Right renal cortex interstitium (tissue), 3 donors: ENCODE data around the gene FAM193A. TPM values are rescaled to one million over a fixed set of nuclear protein-coding genes. Genes with fewer than 3 reads are reported as not detected.
"Not testable (repeated sequence)": the region's sequence is repeated elsewhere in the genome, so short reads cannot be mapped to it uniquely, and the experiment has no call there.

Source experiments
- DNase-seq, 3 donors: peaks; one replicate each; pipeline ENCODE4 v3.0.0-alpha.2; 2013; ENCODE audit warnings: low read depth in 3 of 3, low spot score in 2 of 3
- polyA plus RNA-seq, 3 donors: library from polyadenylated mRNA; unstranded; fragments of 120-200 nt; gene quantifications; one replicate each; pipeline ENCODE4 v1.2.1, GENCODE V29; 2013; ENCODE audit not compliant: insufficient read length in 3 of 3

FAM193A gene
- polyA plus RNA-seq, 3 donors: 23.3 to 25.7 (median 23.7) TPM

DNA sequence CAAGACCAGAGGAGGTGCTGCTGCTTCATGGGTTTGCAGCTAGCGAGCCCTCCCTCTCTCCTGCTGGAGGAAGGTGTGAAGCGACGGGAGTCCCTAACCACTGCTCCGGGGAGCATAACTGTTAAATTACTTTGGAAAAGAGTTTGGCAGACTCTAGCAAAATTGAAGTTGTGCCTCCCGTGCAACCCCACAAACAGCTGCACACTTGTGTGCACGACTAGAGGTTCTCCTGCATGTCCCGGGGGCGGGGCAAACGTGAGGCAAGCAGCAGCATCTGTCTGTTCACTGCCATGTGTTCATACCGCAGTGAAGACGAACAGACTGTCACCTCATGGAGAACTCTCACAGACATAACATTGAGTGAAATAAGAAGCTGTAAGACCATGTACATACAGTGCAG lies 185.1 kb downstream of the FAM193A start:
- DNase-seq: no peak

DNA sequence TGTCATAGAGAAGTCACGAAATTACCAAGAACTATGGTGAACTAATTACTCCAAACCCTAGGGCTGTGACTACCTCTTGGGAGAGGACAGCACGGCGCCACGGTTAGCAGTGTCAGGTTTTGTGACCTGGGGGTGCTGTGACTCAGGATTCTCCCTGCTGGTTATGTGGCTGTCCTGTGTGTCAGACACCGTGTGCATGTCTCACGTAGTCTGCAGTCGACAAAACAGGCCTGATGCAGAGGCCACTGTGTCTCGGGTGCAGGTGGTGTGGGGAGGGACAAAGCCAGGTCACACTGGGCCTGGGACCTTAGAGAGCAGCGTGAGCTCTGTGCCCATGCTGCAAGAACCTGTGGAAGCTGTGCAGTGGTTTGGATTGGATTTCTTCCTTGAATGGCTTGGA lies 185.6 kb downstream of the FAM193A start:
- DNase-seq: no peak

DNA sequence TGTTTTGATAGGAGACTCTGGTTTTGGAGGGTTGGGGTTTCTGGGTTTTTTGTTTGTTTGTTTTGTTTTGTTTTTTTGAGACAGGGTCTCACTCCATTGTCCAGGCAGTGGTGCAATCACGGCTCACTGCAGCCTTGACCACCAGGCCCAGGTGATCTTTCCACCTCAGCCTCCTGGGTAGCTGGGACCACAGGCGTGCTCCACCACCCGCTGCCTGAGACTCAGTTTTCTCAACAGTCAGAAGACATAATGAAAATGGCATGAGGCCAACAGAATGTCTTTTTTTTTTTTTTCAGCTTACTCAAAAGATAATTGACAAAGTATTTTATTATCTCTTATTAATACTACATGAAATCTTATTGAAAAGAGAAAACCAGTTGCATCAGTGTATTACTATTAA lies 187.3 kb downstream of the FAM193A start:
- DNase-seq: no peak

DNA sequence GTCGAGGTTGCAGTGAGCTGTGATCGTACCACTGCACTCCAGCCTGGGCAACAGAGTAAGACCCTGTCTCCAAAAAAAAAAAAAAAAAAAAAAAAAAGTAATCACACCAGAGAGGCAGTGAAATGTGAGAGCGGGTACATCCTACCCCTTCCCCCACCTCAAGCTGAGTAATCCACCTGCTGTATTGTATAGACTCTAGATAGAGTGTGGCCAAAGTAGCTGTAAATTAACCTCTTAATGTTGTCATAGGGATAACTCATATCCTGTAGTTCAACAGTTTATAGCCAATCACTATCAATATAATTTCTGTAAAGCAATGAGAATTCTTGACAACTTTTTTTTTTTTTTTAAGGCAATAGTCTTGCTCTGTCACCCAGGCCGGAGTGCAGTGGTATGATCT lies 188.9 kb downstream of the FAM193A start:
- no peak for DNase-seq

DNA sequence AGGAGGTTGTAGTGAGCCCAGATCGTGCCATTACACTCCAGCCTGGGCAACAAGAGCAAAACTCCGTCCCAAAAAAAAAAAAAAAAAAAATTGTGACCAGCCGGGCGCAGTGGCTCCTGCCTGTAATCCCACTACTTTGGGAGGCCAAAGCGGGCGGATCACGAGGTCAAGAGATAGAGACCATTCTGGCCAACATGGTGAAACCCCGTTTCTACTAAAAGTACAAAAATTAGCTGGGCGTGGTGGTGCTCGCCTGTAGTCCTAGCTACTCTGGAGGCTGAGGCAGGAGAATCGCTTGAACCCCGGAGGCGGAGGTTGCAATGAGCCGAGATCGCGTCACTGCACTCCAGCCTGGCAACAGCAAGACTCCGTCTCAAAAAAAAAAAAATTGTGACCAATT lies 190.4 kb downstream of the FAM193A start:
- not testable (repeated sequence) for DNase-seq

DNA sequence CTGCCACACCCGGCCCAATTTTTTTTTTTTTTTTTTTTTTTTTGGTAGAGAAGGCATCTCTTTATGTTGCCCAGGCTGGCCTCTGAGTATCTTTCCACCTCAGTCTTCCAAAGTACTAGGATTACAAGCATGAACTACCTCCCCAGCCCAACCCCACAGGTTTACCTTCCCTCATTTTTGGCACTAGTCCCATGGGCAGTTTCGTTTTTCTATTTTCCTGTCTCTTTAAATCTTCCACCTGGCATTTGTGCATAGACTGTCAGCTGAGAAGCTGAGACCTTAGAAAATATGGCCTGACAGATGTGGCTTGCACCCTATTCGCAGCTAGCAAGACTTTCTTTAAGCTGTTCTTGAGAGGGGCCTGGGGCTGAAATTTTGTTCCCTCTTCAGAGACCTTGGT lies 191.8 kb downstream of the FAM193A start:
- no peak for DNase-seq

DNA sequence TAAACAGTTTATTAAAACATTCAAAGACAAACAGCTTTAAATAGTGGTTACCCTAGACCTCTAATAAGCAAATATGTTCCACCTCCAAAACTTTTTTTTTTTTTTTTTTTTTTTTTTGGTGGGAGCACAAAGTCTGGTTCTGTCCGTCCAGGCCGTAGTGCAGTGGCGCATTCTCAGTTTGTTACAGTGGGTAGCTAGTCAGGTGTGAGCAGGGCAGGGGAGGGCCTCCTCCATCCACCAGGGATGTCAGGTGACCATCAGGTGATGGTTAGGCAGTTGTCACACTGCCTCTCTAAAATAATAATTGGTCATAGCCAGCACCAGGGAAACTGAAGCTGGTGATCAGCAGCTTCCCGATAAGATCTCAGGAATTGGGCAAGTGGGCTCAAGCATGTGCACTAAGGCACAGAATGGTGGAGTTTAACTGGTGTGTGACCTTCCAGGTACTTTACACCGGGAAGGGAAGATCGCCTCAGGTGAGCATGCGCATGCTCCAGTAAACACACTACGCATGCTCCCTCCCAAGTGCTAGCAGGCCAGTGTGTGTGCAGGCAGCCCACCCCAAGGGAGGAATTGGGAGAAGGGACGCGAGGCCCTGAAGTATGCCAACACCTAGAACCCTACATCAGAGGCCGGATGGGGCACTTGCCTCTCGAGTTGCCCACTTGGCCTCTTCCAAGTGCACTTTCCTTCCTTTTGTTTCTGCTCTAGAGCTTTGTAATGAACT lies 192.5 kb downstream of the FAM193A start:
- no peak for DNase-seq

DNA sequence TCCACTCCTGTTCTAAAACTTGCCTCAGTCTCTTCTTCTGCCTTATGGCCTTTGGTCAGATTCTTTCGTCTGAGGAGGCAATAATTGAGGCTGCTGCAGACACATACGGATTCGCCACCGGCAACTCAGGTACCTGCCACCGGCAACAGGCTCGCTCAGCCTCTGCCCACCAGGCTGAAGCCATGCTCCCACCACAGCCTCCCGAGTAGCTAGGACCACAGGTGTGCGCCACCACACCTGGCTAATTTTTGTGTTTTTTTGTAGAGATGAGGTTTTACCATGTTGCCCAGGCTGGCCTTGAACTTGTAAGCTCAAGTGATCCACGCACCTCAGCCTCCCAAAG lies 193.1 kb downstream of the FAM193A start:
- DNase-seq: no peak

DNA sequence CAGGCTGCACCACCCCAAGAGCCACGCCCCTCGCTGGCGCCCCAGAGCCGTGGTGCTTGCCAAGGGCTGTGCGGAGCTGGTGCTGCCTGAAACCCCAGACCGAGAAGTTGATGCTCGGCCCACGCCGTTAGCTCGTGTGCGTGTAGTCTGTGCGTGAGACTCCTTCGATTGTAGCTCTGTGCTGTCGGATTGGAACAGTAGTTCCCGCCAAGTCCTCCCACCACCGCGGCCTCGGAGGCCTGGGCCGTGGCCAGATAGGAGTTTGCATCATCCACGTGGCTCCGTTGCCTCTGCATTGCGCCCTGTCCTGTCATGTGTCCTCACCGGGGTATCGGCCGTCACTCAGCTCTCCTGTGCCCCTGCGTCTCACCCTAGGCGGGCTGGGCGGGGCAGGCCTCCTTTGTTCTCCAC lies 195.5 kb downstream of the FAM193A start:
- DNase-seq: no peak

DNA sequence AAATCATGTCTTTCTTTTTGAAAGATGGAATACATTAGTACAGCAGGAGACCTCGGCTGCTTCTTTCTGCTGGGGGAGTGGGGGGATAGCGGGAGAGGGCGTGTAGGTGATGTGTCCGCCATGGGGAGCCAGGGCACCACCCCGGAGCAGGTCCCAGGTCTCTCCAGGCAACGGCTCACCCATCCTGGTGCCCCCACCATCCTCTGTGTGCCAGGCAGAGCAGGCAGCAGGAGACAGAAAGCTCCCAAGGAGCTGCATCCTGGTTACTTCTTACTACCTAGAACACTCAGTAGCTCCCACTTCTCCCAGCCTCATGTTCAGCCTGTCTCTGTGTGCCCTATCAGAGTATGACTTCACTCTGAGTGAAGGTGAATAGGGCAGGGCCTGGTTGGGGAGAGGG lies 196.1 kb downstream of the FAM193A start:
- no peak for DNase-seq

DNA sequence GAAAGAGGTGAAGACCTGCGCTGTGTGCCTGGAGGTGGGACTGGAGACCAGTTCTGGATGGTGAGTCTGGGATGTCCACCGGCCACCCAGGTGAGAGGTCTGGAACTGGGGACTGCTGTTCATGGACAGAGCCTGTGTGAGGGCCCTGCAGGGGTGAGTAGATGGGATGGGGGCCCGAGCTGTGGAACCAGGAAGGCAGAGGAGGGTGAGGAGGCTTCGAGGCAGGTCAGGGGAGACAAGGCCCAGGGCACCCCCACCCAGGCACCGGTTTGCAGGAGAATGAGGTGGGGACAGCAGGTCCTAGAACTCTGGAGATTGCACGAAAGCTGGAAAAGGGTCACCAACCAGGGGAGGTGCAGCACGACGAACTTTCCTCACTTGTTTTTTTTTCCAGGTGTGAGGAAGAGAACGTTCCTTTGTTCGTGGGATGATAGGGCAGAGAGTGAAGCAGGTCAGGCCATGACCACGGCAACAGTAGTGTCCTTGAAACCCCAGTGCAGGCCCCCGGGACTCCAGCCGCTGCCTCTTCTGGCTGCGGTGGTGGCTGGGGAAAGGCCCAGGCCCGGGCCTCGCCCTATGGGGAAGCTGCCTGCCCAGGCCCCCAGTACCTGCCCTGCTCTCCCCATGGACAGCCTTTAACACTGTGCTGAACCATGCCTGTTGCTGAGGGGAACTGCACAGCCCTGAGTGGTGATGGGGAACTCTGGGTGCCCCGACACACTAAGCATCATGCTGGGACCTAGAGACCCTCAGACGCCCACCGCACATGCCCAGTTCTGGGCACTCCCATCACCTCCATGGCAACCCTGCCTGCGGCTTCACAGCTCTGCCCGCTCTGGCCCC lies 196.8 kb downstream of the FAM193A start:
- no peak for DNase-seq

DNA sequence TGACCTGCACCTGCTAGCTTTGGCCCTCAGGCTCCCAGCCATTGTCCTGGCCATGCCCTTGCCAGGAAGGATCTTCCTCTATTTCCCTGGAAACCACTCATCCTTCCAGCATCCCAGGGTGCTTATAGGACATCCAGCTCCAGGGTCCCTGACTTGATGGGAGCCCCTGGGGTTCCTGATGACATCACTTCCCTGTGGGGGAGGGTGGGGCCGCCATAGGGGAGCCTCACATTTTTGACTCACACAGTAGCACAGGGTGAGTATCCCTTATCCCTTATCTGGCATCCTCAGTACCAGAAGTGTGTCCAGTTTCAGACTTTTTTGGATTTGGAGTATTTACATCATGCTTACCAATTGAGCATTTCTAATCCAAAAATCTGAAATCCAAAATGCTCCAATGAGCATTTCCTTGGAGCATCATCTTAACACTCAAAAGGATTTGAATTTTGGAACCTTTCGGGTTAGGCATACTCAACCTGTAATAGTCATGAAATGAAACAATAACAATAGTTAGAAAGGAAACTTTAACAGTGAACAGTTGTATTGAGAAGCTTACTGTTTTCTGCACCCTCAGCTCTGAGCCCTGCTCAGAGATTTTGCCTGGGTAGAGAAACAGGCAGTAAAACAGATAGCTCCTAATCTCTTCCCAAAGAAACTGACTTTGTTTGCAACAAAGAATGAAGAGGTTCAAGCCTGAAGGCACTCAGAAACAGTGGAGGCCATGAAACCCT lies 197.6 kb downstream of the FAM193A start:
- no peak for DNase-seq

DNA sequence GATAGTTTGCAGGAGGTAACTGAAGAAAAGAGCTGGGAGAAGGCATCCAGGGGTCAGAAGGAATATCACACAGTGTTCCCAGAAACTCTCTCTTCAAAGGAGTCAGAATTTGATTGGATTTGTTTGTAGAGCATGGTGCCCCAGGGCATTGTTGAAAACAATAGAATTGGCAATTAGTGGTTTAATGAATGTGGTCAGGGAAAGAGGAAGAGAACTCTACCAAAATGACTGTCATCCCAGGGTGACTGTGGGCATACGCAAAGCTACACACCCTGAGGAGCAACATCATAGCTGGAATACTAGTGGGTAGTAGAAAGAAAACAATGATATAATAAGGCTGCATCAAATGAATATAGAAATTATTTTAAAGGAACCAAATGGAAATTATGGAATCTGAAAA lies 198.2 kb downstream of the FAM193A start:
- DNase-seq: no peak

DNA sequence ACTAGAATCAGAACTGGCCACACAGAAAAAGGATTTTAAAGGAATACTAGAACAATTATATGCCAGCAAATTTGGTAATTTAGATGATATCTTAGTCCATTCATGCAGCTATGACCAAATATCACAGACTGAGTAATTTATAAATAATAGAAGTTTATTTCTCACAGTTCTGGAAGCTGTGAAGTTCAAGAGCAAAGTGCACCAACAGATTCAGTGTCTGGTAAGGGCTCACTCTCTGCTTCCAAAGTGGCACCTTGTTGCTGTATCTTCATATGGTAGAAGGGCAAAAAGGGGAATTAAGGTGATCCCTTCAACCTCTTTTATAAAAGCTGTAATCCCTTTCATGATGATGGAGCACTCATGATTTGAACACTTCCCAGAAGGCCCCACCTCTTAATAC lies 199.4 kb downstream of the FAM193A start:
- no peak for DNase-seq

DNA sequence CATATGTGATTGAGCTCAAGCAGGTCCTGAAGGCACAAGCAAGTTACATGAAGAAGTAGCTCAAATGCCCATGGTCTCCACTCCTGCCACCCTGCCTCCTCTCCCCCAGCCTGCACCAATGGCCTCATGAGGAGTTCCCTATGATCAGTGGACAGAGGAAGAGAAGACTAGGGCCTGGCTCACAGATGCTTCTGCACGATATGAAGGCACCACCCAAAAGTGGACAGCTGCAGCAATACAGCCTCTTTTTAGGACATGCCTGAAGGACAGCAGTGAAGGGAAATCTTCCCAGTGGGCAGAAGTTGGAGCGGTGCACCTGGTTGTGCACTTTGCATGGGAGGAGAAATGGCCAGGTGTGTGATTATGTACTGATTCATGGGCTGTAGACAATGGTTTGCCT lies 201.8 kb downstream of the FAM193A start:
- DNase-seq: not testable (repeated sequence)

DNA sequence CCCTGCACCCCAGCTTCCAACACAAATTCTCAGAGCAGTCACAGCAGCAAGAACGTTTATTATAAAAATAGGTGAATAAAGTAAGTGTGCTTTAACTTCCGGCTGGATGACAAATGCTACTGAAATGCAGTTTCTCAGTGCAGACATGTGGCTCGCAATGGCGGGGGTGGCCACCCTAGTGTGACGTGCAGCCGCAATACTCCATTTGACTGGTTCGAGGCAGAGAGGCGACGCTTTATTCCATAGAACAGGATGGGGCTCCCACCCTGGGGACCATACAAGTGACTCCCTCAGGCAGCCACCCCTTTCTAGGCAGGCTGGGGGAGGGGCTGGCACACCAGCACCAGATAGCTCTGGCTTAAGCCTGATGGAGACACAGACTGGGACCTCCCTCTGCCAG lies 205.2 kb downstream of the FAM193A start:
- DNase-seq: no peak

DNA sequence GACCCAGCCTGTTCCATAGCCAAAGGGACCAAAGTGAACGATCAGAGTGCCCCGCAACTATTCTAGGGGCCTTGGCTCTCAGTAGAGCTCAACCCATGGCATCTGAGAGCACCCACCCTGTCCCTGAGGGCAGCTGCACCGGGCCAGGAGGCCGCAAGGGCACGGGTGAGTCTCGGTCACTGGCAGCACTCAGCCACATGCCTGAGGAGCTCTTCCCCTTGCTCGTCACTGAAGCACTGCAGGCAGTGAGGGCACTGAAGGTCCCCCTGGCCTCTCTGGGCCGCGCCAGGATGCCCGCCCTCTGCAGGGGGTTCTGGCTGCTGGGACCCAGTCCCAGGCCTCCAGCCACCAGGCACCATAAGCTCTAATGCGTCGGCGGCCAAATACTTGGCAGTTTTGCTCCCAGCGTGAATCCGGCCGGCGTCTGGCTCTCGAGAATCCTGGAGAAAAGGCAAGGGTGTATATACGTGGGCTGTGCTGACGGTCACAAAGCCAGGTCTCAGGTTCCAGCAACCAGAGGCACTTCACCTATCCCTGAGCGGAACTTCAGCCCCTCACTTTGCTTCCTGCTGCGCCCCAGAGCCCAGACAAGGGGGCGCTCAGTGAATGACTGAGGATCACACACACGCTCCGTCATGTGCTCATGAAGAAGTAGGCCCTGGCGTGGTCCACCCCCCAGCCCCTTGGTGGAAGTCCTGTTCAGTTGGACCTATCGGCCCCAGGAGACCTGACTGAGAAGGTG lies 205.8 kb downstream of the FAM193A start:
- DNase-seq: no peak

DNA sequence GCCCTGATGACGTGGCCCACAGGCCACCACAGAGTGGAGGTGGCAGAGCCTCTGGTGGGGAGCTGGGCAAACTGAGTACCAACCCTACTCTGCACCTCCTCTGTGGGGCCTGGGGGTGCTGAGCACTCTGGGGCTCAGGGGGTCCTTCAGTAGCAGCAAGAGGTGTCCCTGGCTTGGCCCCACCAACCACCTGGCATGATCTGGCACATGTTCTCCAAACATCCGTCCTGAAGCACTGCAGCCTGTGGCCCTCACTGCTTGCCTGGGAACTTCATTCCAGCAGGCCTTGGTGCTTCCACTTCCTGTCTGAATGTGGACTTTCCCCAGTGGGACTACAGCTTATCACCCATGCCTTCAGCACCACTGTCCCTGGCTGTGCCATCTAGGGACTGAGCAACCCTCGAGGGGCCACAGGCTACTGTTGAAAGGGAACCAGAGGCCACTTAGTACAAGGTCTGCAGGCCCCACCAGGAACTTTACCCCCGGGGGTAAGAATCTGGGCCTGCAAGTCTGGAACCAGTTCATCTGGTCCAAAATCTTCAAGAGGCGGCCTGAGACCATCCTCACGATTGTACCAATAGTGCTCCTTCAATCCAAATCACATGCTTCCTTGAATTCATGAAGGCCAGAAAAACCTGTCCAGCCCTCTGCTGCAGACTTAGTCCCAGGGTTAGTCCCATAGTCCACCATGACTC lies 206.5 kb downstream of the FAM193A start:
- no peak for DNase-seq

DNA sequence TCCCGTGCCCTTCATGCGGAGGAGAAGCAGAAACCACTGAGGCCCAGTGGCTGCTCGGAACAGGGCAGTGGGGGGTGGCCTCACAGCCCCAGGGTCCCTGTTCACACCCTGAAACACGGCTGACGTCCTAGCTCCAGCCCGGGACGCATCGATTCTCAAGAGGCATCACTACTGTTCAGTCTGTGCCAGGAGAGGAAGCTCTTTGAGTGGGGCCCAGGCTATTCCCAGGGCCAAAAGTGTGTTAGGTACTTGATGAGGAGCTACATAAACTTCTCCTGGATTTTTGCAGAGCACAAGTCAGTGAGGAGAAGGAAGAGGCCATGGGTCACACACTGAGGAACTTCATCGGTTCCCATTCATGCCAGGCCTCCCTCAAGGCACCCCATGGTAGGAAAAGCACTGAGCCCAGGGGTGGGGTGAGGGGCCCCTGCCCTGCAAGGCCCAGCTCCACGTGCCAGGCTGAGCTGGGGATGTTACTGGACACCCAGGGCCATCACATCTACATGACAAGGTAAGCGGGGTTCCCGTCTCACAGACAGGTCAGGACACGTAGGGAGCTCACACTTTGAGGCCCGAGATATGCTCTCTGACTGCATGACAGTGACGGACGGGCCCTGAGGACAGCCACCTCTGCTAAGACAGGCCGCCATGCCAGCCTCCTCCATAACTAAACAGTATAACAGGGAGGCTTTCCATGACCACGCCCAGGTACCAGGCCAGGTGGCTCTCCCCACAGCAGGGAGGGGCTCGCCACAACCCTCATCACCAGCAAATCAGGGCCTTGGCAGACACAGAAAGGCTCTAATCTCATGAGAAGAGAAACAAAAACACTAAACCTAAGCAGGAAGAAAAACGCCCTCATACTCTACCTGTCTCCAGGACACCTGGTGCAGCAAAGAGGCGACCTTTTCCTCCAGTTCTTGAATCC lies 207.3 kb downstream of the FAM193A start:
- DNase-seq: no peak
